Measurements from ENCODE around the gene SCD5.

SCD5 gene

DNA sequence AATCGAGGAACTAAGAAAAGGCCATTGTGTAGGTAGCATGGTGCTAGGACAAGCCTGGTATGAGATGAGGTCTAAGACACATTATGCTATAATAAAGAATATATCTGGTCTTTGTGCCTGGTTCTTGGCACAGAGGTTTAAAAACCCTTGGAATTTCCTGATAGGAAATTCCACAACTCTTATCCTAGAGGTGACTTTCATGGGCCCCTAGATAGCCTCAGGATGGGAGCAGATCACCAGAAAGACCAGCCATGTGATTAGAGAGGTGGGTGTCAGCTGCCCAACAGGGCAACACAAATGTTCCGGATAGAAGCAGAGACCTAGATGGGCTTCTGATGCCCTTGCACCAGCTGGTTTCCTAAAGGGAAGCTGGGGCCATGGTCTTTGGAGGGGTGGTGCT lies 107.2 kb downstream of the SCD5 start:
- no peak for DNase-seq (ENCODE audit: low spot score)

DNA sequence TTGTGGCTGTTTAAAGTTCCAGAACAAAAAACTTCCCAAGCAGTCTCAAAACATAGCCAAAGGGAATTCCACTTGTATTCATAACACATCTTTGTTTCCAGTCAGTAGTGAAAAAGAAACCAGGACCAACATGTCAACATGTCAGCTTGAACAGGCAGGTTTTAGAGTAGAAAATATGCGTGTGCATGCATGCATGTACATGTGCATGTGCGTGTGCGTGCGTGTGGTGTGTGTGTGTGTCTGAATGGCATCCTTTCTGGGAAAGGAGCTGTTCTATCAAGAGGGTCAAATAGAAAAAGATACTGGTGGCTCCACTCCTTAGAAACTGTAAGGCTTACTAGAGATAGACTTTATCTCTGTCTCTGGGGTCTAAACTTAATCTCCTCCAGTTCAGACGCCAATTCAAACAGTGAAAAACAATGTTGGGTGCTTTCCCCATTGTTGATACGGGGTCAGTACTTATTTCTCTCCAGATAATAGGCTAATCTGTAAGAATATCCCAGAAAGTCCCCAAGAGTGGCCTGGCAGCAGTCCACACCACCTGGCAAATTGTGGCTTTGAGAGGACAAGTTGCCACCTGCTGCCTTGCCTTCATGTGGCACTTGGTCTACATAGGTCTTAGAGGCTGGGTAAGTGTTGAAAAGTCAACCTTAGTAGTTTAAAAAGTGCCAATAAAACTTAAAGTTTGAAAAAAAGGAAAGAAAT lies 110.4 kb downstream of the SCD5 start:
- no peak for DNase-seq (ENCODE audit: low spot score)

DNA sequence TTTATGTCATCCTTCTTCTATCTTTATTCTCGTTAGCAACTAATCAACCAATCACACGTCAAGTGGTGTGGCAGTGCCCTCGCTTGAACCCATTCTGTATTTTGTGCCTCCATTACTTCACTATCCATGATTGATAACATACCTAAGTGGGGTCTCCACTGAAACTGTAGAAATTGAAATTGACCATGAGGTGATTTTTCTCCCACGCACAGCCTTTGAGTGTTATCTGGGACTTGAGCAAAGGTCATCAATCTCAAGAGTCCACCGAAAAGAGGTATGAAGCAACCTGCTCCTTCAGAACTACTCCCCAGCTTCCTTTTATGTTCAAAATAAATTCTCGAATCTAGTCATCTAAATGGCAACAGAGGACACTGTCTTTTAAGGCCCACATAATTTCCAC lies 111.1 kb downstream of the SCD5 start:
- no peak for DNase-seq (ENCODE audit: low spot score)

DNA sequence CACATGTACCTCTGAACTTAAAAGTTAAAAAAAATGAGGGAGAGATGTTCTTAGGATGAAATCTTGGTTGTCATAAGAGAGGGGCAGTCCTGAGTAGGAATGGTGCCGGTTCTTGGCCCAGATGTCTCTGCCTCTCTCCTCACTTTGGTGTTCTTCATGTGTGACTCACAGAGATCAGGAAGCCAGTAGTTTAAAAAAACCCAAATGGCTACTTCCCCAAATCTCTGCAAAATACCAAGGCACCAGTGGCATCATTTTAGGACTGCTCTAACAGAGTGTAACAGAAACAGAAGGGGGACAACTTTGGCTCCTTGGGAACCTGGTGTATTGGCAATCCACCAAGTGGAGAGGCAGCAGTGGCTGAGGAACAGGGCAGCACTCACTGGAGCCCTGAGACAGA lies 116.8 kb downstream of the SCD5 start:
- no peak for DNase-seq (ENCODE audit: low spot score)

DNA sequence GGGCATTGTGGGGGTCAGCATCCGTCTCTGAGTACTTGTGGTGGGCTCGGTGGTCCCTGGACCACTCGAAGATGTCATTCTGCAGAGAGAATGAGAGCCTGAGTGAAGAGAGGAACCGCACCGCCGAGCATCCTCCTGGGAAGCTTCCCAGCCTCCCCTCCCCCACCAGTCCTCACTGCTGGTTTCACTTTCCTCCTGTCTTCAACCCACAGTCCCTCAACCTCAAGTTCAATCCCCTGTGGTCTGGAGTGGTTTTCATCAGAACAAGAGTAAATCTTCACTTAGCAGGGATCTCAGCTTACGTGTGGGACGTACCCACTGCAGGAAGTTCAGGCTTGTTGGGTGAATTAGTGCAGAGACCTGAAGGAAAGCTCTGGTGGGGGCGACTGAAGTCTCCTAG lies 117.8 kb downstream of the SCD5 start:
- no peak for DNase-seq (ENCODE audit: low spot score)

DNA sequence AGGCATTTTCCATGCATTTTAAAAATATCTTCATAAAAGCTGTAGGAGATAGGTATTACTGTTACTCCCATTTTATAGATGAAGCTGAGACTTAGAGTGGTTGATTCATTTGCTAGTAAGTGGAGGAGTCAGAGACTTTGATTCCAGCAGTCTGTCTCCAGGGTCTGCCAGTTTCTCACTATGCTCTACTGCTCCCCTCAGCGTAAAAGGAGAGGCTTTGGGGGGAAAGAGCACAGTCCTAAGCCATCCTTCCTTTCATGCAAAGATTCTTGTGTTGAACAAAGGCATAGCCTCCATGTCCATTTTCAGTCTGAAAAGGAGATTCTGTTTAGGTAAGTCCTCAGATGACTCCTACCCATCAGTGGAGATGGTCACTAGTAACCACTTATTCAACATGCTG lies 119.1 kb downstream of the SCD5 start:
- no peak for DNase-seq (ENCODE audit: low spot score)

DNA sequence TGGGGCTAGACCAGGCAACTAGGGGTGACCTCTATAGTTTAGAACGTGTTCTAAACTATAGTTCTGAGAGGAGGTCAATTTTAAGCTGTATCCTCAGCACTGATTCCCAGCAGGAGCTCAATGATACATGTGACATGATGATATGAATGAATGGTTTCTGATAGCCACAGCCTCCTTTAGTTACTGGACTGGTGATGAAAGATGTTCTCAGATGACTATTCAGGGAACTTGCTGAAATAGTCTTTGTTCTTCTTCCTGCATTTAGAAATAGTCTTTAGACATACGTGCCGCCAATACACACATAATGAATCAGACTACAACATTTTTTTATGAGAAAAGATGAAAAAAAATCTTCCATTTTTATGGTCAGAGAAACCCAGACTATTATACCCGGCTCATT lies 120.5 kb downstream of the SCD5 start:
- no peak for DNase-seq (ENCODE audit: low spot score)

DNA sequence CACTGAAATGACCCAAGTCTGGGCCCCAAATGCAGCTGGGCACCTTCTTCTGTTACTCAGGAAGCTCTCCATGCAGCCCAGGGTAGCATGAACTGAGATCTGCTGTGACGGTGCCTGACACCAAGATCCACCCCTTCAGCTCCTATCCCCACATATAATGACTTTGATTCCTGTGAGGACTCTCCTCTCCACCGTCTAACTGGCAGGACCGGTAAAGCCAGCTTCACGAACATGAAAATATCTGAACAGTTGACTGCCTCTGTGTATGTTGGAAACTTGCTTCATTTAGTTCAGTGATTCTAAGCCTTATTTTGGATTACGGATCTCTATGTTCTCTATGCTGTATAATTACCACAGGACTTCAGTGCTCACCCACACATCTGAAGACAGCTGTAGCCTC lies 121.3 kb downstream of the SCD5 start:
- DNase-seq (ENCODE audit: low spot score), result no peak

DNA sequence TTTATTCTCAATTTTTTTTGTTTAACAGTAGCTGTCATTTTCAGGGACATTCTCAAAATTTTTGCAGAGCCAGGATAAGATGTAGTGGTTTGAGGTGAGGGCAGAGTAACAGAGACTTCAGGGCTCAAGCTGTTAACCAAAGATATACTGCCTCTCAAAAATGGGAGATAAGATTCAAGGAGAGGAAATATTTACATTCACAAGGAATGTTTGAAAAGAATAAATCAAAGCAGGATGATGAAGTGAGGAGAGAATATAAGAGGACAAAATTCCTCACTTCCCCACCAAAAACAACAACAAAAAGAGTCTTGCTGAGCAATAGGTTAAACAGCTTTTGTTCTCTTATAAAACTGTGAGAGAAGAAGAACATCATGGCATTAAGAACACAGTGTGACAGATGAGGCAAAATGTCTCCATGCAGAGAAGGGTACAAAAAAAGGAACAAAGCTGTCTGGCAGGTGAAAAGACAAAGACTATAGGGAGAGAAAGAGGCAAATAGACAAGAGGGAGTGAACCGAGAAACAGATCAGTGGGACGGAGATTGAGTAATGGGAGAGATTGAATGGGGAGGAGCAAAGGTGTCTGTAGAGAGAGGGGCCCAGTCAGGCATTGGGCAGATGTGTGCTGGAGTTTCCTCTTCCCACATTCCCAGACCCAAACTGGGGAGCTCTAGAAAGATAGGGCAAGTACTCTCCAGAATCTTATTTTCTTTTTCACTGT lies 130.7 kb downstream of the SCD5 start:
- DNase-seq (ENCODE audit: low spot score), result no peak

DNA sequence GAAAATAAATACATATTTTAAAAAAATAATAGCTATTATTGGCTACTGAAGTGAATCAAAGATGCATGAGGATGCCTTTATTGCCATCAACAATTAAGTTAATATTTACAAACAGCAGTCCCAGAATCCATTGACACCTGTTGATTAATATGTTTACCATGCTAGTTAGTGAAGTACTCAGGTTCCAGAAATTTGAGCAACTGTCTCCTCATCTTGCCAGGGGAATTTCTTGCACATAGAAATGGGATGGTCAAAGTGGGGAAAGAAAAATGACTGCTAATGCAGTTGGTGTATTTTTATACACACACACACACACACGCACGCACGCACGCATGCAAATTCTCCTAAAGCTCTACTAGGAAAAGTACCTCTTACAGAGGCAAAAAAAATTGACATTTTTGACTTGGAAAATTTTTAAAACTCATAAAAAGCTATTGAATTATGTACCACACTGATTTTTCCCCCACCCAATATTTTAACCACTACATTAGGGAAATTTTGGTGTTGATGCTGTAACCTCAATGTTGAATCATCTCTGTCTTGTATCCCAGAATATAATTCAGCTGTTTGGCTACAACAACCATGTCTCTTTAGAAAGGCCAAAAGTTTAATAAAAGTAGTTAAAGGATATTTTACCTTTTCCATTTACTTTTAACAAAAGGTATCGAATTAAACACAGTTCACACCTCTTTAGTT lies 131.5 kb downstream of the SCD5 start:
- no peak for DNase-seq (ENCODE audit: low spot score)

DNA sequence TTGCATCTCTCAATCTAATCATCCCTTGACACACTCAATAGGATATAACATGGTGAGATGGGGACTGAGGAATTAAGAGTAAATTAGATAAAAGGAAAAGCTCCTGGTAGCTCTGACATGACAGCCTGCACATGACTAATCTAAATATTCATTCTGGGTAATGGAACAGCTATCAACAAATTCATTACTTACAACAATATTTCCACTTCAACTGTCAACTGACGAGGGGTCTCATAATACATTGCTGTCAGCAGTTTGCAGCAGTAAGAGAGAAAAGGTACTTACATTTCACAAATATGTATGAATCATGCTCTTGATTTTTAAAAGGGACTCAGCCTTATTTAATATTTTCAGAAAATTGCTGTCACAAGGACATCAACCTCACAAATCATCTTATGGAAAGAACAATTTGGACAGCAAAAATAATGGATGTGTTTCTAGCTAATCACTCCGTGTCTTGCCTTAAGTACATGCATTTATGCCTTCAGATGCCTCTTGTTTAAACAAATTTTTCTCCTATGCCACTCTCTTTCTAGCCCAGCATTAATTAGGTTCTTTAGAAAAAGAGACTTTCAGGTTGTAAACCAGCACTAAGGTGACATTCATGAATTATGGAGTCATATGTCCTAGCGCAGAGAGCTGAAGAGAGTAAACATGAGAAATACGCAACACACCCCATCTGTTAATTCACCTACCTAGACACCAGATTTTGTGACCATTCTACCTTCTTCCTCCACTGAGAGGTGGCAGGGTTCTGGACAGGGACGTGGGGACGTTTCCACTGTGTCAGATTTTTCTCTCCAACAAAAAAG lies 137.2 kb downstream of the SCD5 start:
- DNase-seq (ENCODE audit: low spot score), result no peak

DNA sequence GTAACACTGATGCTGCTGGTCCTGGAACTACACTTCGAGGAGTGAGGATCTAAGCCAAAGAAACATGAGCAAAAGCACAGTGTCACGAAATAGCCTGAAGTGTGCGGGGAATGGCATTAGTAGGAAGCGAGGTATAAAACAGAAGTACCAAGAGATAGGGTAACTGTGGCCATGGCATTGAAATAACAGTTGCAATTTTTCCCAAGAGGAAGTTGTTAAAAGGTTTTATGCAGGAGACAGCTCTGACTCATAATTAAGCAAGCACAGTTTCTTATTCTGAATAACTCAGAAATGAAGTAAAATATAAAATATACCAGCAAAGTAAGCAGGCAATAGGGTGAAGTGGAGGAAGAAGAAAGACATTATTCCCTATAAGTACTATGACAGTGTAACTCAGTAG lies 146.5 kb downstream of the SCD5 start:
- peak; percentile 39 for DNase-seq (ENCODE audit: low spot score)

DNA sequence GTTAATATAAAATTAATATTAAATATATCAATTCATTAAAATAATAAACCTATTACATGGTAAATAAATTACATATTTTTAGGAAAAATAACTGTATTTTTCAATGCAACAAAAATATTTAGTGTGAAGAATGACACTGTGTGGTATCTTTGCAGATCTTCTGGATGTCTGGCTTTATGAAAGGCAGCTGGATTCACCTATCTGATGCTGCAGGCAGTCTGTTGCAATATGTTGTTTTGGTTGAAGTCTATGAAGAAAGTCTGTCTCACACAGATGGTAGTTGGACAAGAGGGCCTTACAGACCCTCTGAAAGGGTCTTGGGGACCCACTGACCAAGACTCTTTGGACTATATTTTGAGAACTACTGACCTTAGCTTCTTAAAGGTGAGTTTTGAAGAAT lies 147.7 kb downstream of the SCD5 start:
- DNase-seq (ENCODE audit: low spot score), result no peak

DNA sequence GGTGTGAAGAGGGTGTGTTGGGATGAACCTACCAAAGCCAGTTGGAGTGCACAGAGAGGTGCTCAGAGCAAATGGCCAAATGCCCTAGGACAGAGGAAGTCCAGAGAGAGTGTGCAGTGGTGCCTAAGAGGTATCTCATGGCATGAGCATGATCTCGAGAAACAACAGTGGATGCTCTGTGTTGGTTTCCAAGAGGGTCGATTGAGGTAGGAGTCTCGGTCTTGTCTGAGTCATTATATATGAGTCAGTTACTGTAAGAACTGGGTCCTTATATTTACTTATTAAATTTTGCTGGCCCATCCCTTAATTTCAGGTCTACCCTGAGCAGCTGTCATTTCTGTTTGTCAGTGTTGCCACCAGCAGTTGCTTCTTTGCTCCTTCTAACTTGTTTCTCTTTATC lies 150.2 kb downstream of the SCD5 start:
- no peak for DNase-seq (ENCODE audit: low spot score)

DNA sequence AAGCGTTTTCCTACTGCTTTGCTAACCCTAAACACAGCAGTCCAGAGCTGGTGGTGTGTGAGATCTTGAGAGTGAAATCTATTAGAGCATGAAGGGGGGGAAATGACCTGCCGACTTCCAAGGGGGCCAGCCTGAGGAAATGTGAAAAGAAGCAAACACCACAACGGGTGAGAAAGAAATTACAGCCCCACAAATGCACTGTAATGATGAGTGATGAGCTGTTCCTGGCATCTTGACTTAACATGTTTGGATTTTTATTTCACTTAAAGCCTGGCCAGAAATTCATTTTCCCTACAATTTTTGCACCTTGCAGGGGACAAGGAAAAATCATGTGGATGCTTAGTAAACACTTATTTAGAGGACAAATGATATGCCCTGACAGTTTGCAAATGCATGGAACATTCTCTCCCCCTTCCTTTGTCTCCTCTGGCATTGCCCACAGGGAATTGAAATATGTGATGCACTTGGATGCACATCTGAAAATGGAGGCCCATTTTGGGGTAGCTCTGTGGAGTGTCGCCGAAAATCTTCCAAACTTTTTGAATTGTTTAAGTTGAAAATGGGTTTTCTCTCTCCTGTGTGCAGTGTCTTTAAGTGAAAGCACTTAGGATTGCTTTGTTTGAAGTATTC lies 152.5 kb downstream of the SCD5 start:
- no peak for DNase-seq (ENCODE audit: low spot score)

DNA sequence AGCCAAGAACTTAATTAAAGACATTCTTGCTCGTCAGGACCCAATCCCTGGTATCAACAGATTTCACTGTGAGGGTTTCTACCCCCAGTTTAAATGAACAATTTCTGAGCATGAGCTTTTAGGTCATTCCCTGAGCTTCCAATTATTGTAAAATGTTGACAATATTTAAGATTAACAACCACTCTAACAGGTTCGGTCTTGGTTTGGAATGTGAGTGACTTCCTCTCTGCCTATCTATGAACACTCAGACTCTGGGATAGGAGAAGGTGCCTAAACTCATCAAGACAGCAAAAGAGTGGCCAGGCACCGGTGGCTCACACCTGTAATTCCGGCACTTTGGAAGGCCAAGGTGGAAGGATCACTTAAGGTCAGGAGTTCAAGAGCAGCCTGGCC lies 153.9 kb downstream of the SCD5 start:
- no peak for DNase-seq (ENCODE audit: low spot score)

DNA sequence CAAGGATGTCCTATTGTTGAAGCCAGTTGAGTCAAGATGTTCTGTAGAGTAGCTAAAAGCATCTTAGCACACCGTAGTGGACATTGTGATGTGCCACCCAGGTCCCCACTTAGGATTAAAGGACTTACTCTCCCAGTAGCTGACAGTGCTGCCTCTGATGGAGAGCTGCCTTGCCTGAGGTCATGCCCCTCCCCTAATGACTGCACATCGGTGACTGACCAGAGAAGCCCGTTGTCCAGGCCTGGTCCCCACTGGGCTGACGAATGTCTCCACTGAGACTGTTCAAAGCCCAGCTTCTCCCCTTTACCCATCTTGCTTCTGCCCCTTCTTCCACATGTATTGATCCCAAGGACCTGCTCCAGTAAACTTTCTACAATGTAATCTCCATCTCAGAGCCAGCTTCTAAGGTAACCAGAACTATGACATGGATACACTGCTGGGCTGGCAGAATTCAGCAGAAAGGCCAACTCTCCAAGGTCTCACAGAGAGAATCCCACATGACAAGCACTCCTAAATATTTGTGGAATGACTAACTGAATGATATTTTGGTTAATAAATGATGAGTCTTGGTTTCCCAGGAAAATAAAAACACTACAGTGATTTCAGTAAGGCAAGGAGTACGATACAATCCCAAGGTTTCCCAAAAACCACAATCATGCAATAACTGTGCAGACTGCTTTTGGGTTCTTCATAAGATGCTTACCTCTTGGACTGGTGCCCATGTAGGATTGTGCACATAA lies 154.4 kb downstream of the SCD5 start:
- DNase-seq (ENCODE audit: low spot score), result peak; percentile 53

DNA sequence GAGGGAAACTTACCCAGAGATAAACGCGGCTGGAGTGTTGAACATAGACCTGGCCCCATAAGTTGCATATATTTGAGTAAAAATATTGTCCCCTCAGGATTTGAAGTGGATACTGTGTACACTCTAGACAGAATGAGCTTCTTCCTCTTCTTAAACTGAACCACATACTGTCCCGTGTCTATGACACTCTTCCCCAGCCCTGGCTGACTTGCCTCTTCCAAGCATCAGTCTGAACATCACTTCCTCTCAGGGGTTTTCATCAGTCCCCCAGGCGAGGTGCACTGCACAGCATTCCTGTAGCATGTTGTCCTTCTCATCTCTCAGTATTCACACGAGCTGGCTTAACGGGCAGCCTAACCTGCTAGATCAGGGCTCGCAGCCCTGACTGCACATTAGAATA lies 156.3 kb downstream of the SCD5 start:
- DNase-seq (ENCODE audit: low spot score), result no peak

DNA sequence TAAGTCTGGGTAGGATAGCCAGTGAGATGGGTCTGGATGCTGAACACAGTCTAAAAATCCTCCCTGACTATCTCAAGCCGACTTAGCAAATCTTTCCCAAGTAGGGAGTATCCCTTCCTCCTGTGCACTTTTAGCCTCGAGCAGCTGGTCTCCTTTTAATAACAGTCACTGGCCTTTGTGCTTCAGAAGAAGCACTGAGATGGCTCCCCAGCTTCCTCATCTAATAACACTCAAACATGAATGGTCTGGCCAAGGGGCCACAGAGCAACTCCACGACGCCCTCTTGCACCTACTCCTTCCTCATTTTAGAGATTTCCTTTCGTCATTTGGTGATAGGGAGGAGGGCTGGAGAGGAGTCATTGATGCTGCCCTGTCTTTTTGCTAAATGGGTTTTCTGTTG lies 158.1 kb downstream of the SCD5 start:
- DNase-seq (ENCODE audit: low spot score), result no peak

DNA sequence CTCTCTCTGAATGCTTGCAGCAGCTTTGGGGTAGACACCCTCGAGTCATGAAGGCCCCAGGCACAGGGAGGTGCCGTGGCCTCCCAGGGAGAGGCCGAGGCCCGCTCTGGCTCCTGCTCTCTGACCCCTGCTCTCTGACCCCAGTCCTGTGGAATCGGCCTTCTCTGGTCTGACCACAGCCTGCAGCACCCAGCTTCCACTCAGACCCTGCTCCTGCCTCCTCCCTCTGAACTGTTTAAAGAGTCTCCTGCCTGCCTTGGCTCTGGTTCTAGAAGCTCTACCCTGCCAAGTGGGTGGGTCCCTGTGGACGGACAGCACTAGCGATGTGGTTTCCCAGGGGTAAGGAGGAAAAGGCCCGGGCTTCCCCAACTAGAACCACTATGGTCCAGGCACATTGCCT lies 158.6 kb downstream of the SCD5 start:
- no peak for DNase-seq (ENCODE audit: low spot score)

DNA sequence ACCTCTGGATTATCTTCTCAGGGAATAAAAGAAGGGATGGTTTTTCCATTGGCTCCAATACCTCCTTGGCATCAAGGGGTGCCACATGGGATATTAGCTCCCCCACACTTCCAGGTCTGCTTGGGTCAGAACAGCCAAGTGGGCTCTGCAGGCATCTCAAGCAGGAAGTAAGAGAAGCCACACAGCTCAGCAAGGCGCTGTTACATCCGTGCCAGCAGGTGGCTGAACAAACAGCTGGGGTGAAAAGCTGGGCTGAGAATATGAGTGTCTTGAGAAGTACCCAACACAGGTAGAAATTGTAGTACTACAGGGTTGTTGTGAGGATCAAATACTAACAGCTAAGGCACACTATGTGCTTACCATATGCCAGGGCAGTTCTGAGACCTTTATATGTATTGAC lies 160.1 kb downstream of the SCD5 start:
- DNase-seq (ENCODE audit: low spot score), result no peak

Data from AG20443 (cell line).